SU-DHL-6 (cell line): ENCODE measurements around the gene HIVEP3.
"Not testable (repeated sequence)": the region's sequence is repeated elsewhere in the genome, so short reads cannot be mapped to it uniquely, and the experiment has no call there.

Experiments used
- H2AFZ ChIP-seq: fragments of 200-600 bp; sonication (generic); 2 replicates; pipeline ENCODE4 v1.6.1; 2014; ENCODE audit warnings: low read depth, mild to moderate bottlenecking, moderate library complexity, mixed read lengths, antibody characterized with exemption, low read length; ENCODE audit not compliant: severe bottlenecking
- H3F3A ChIP-seq: fragments of 200-600 bp; shearing (Covaris generic); 2 replicates; pipeline ENCODE4 v1.6.0; 2016; ENCODE audit warnings: antibody characterized with exemption, mild to moderate bottlenecking; ENCODE audit not compliant: insufficient read depth
- H3K27ac ChIP-seq: fragments of 200-600 bp; sonication (generic); 2 replicates; pipeline ENCODE4 v1.5.1; 2016; ENCODE audit warnings: low read depth, mild to moderate bottlenecking, low read length, moderate library complexity, mixed read lengths
- H3K27me3 ChIP-seq: fragments of 200-600 bp; sonication (generic), shearing (Covaris generic); 2 replicates; pipeline ENCODE4 v1.6.0; 2014; ENCODE audit warnings: mild to moderate bottlenecking, low read length
- H3K36me3 ChIP-seq: fragments of 200-600 bp; sonication (generic); 2 replicates; pipeline ENCODE4 v1.6.1; 2014; ENCODE audit warnings: mild to moderate bottlenecking, low read length, mixed read lengths
- H3K4me2 ChIP-seq: fragments of 300-600, 200-600 bp; shearing (Covaris generic), sonication (generic); 2 replicates; pipeline ENCODE4 v1.6.0; 2014; ENCODE audit warnings: low read length, low read depth, mild to moderate bottlenecking; ENCODE audit not compliant: poor library complexity, severe bottlenecking
- H3K4me3 ChIP-seq: fragments of 200-600 bp; sonication (generic); 2 replicates; pipeline ENCODE4 v1.5.1; 2014; ENCODE audit warnings: antibody characterized with exemption, low read length, mild to moderate bottlenecking, mixed read lengths; ENCODE audit not compliant: insufficient read depth, poor library complexity, severe bottlenecking
- H3K79me2 ChIP-seq: fragments of 200-600 bp; sonication (generic); 2 replicates; pipeline ENCODE4 v1.6.1; 2014; ENCODE audit warnings: mild to moderate bottlenecking, low read length, moderate library complexity; ENCODE audit not compliant: insufficient read depth
- H3K9ac ChIP-seq: fragments of 200-600 bp; sonication (generic); 2 replicates; pipeline ENCODE4 v1.7.0; 2014; ENCODE audit warnings: mild to moderate bottlenecking, low read length
- H3K9me2 ChIP-seq: fragments of 200-600 bp; sonication (generic); replicated peaks from 2 replicates; pipeline ENCODE4 v1.6.1; 2014; ENCODE audit warnings: low read length; ENCODE audit not compliant: insufficient read depth
- H3K9me3 ChIP-seq: fragments of 200-600 bp; sonication (generic); 2 replicates; pipeline ENCODE4 v1.6.1; 2014; ENCODE audit warnings: low read length, mixed read lengths; ENCODE audit not compliant: insufficient read depth
- H4K20me1 ChIP-seq: fragments of 200-600 bp; sonication (generic); 2 replicates; pipeline ENCODE4 v1.6.1; 2014; ENCODE audit warnings: low read depth, mild to moderate bottlenecking, antibody characterized with exemption, low read length, moderate library complexity, mixed read lengths
- EZH2phosphoT487 ChIP-seq: fragments of 200-600 bp; sonication (generic), shearing (Covaris generic); conservative IDR thresholded peaks from 2 replicates; pipeline ENCODE4 v1.6.1; 2018; ENCODE audit warnings: mild to moderate bottlenecking, antibody characterized with exemption, low read length, moderate library complexity, mixed read lengths
- TF ChIP-seq, protein P1 (sequence below): fragments of 200-600 bp; sonication (generic); IDR thresholded peaks from one replicate; pipeline ENCODE4 v1.5.1; 2017; ENCODE audit warnings: antibody characterized with exemption, mild to moderate bottlenecking, low read length, moderate library complexity; ENCODE audit not compliant: insufficient read depth, poor library complexity, severe bottlenecking

The HIVEP3 gene

GRCh38 chr1:41557751-41558455 is 360.8 kb downstream of the HIVEP3 start:
- Histone ChIP-seq H3K27ac (no peak overlapping the region), H3K9me3 (0 out of 2 replicates have a peak, but pooled peaks cover 4% of the 10 kb centered on the region), H3K79me2 (no peaks in the 10 kb centered on the region), H4K20me1 (no peaks in the 10 kb centered on the region), H3K27me3 (no peaks in the 10 kb centered on the region), H2AFZ (no peak overlapping the region), H3K9ac (no peak overlapping the region), H3K4me2 (no peak overlapping the region), H3K36me3 (no peaks in the 10 kb centered on the region), H3K9me2 (no peaks in the 10 kb centered on the region), H3K4me3 (no peak overlapping the region), H3F3A (no peaks in the 10 kb centered on the region)
- TF ChIP-seq EZH2phosphoT487 = no peak
- TF ChIP-seq, protein P1, sequence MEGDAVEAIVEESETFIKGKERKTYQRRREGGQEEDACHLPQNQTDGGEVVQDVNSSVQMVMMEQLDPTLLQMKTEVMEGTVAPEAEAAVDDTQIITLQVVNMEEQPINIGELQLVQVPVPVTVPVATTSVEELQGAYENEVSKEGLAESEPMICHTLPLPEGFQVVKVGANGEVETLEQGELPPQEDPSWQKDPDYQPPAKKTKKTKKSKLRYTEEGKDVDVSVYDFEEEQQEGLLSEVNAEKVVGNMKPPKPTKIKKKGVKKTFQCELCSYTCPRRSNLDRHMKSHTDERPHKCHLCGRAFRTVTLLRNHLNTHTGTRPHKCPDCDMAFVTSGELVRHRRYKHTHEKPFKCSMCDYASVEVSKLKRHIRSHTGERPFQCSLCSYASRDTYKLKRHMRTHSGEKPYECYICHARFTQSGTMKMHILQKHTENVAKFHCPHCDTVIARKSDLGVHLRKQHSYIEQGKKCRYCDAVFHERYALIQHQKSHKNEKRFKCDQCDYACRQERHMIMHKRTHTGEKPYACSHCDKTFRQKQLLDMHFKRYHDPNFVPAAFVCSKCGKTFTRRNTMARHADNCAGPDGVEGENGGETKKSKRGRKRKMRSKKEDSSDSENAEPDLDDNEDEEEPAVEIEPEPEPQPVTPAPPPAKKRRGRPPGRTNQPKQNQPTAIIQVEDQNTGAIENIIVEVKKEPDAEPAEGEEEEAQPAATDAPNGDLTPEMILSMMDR = no peak

GRCh38 chr1:41554746-41555145 is 364.0 kb downstream of the HIVEP3 start:
- not testable (repeated sequence) for H3K27ac ChIP-seq, H3F3A ChIP-seq, H4K20me1 ChIP-seq, H2AFZ ChIP-seq, H3K9me2 ChIP-seq, H3K4me2 ChIP-seq, H3K27me3 ChIP-seq, H3K79me2 ChIP-seq, H3K4me3 ChIP-seq, H3K36me3 ChIP-seq, H3K9ac ChIP-seq, H3K9me3 ChIP-seq

GRCh38 chr1:41547781-41548560 is 370.8 kb downstream of the HIVEP3 start:
- Histone ChIP-seq H2AFZ (no peak overlapping the region), H3K79me2 (no peaks in the 10 kb centered on the region)
- no peak for TF ChIP-seq EZH2phosphoT487
- TF ChIP-seq, protein P1 = no peak

DNA sequence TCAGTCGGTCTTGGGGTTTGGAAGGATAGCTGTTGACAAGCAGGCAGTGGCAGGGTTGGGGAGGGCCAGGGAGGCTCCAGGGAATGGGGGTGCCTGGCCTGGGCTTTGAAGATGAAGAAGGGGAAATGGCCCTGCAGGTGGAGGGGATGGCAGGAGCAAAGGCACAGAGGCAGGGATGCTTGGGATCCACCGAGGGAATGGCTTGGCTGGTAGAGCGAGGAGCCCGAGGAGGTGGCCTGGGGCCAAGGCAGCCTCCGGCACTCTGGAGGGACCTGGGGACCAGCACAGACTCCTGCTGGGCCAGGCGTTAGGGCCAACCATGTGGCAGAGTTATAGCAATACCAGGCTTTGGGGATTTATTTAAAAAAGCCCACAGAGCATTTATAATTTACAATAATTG is 371.4 kb downstream of the HIVEP3 start:
- H3K4me3 ChIP-seq = no peak overlapping the region
- TF ChIP-seq, protein P1 = no peak
- no peak for TF ChIP-seq EZH2phosphoT487

More at GRCh38 chr1:41547781-41548560, 370.8 kb downstream of the HIVEP3 start:
- Histone ChIP-seq H3K9me2 (no peaks in the 10 kb centered on the region), H3K9me3 (0 out of 2 replicates have a peak, but pooled peaks cover 6% of the 10 kb centered on the region), H3K36me3 (no peaks in the 10 kb centered on the region), H3F3A (no peaks in the 10 kb centered on the region), H3K4me2 (no peak overlapping the region), H3K4me3 (no peak overlapping the region), H3K27ac (no peak overlapping the region), H3K27me3 (no peaks in the 10 kb centered on the region), H4K20me1 (no peaks in the 10 kb centered on the region), H3K9ac (no peak overlapping the region)

More for the DNA sequence above, 371.4 kb downstream of the HIVEP3 start:
- H3K4me2 ChIP-seq = no peak overlapping the region
- H3F3A ChIP-seq = no peaks in the 10 kb centered on the region
- 0 out of 2 replicates have a peak, but pooled peaks cover 6% of the 10 kb centered on the region for H3K9me3 ChIP-seq
- no peaks in the 10 kb centered on the region for H3K79me2 ChIP-seq
- no peak overlapping the region for H2AFZ ChIP-seq
- no peaks in the 10 kb centered on the region for H3K9me2 ChIP-seq
- H3K27me3 ChIP-seq = no peaks in the 10 kb centered on the region
- H3K9ac ChIP-seq = no peak overlapping the region
- H4K20me1 ChIP-seq = no peaks in the 10 kb centered on the region
- H3K27ac ChIP-seq = no peak overlapping the region
- H3K36me3 ChIP-seq = no peaks in the 10 kb centered on the region
